Endometrial microvascular endothelial cells (primary cell): Measurements from ENCODE around the gene PACRG. TPM values are rescaled to one million over a fixed set of nuclear protein-coding genes. Genes with fewer than 3 reads are reported as not detected.

ENCODE experiments used
- in situ Hi-C: cut with HindIII; loops from 2 replicates; pipeline ENCODE4 v1.10.0; 2017; ENCODE audit warnings: low sequenced_read_pairs, low pct_unique_long_range_greater_than_20kb; ENCODE audit errors: inconsistent ontology term
- total RNA-seq: library from RNA; depleted of rRNA; stranded (reverse); fragments of >200 nt; gene quantifications from one replicate; pipeline ENCODE4 v1.2.3, GENCODE V29; 2015; ENCODE audit errors: inconsistent ontology term

PACRG gene
- total RNA-seq, 1 donor from 2014 or later, result not detected

DNA sequence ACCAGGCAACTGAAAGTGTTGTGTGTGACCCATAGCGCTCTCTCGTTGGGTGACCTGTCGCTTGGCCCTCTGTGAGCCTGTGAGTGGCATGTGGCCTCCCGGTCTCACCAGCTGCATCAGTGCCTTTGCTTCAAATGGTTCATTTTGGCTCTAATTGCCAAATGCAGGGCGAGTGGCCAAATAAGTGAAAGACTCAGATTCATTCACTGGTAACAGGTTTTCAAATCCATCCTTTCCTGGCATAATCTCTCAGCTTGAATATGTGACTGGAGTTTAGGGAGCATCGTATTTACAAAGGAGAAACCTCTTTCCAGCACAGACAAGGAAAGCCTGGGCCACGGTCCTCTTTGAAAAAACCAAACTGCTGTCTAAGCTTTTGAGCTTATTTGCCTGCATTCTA is 365.1 kb downstream of the PACRG start:
- in situ Hi-C loops, result no loop called here

DNA sequence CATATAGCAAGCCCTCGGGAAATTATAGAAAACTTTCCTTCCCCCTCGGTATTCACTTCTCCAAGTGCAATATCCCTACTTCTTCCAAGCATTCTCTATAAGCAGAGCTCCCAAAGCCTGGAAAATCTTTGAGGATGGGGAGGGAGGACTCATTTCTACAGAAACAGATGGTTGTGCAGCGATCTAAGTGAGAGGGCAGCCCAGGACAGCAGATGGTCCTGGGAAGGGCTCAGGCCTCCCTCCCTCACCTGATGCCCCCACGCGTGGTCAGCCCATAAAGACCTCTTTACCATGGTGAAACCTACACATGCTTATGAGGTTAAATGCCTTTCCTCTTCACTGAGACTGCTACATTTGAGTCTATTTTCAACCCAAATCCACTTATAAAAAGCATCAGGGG is 367.1 kb downstream of the PACRG start:
- in situ Hi-C loops, result no loop called here

DNA sequence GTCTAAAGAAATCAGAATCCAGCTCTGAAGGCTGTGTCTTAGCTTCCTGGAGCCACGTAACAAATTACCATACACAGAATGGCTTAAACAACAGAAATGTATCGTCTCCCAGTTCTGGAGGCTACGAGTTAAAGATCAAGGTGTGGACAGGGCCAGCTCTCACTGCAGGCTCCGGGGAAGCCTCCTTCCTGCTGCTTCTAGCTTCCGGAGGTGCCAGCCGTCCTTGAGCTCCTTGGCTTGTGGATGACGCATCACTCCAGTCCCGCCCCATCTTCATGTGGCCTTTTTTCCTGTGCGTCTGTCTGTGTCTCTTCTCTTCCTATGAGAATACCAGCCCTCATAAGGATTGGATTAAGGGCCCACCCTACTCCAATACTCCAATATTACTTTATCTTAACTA is 367.6 kb downstream of the PACRG start:
- in situ Hi-C loops, result no loop called here

DNA sequence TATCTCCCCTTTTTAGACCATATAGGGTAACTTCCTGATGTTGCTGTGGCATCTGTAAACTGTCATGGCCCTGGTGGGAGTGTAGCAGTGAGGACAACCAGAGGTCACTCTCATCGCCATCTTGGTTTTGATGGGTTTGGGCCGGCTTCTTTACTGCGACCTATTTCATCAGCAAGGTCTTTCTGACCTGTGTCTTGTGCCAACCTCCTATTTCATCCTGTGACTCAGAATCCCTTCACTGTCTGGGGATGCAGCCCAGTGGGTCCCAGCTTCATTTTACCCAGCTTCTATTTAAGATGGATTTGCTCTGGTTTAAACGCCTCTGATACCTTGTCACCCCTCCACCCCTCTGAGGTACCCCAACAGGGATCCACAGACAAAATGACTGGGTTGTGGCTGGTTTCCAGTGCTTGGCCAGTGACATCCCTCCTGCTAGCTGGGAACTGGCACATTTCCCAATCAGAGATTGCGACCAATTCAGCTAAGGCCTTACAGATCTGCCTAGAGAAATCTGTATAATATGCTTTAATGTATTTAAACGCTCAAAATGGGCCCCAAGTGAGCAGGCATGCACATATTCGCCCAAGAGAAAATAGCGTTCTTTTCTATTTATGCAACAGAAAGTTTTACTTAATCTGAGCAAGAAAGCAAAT is 371.2 kb downstream of the PACRG start:
- in situ Hi-C loops, result no loop called here

DNA sequence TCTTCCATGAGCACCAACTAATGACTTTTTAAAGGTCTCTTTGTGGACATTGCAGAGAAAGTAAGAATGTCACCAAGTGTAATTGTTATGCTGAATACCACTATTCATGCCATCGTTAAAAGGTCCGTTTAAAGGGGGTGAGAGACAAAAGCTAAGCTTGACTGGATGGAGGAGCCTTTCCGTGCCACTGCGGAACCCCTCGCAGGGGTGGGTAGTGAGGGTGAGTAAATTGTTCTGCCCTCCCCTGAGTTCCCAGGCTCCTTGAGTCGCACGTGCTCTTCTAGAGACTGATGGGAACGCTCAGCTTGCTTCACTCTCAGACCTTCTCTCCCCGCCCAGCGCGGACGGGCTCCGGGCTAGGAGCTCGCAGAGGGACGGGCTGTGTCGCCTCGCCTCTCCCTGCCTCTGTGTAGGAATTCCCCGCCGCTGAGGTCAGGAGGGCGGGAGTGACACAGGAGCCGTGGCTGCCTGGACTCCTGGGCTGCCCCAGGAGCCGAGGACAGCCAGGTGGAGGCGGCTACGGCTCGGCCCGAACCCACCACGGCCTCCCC is 371.9 kb downstream of the PACRG start:
- in situ Hi-C loops, result no loop called here

DNA sequence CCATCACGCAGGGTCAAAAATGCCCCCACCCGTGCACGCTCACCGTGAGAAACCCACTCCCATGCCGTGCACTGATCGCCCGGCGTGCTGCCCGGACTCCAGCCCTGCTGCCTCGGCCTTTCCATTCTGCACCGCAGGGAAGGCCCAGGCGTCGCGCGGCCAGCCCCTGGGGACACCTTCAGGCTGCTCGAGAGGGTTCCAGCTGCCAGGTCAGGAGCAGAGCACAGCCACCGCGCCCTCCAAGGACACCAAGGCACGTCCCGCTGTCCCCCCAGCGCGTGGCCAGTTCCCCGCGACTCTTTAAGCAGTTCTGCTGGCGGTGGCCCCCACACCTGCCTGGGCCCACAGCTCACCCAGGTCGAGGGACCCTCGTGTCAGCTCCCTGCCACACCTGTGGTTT is 372.5 kb downstream of the PACRG start:
- in situ Hi-C loops, result no loop called here

DNA sequence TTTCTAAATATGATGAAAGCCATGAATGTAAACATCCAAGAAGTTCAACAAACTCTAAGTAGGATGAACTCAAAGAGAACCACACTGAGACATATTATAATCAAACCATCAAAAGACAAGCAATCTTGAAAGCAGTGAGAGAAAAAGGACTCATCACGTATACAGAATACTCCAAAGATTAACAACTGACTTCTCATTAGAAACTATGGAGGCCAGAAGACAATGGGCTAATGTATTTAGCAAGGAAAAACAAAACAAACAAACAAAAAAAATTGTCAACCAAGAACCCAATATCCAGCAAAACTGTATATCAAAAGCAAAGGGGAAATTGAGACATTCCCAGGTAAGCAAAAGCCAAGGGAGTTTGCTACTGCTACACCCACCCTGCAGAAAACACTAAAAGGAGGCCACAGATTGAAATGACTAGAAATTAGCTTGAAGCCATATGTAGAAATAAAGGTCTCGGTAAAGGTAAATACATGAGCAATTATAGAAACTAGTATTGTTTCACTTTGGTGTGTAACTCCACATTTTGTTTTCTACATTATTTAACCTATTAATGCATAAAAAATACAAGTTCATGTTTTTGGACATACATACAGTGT is 385.7 kb downstream of the PACRG start:
- in situ Hi-C loops, result no loop called here

DNA sequence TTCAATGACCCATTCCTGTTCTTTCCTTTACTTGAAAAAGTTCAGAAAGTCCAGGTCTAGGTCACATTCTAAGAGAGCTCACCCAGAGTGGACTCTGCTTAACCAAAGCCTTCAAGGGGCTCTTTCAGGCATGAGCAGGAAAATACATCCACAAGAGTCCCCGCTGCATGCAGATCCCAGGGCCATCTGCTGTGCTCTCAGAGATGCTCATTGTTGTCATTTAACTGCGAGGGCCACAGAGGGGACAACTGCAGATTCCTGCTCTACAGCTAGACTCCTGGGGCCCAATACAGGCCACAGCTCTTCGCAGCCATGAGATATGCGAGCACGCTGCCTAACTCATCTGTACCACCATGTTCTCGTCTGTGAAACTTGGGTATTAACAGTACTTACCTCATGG is 391.2 kb downstream of the PACRG start:
- in situ Hi-C loops, result no loop called here

DNA sequence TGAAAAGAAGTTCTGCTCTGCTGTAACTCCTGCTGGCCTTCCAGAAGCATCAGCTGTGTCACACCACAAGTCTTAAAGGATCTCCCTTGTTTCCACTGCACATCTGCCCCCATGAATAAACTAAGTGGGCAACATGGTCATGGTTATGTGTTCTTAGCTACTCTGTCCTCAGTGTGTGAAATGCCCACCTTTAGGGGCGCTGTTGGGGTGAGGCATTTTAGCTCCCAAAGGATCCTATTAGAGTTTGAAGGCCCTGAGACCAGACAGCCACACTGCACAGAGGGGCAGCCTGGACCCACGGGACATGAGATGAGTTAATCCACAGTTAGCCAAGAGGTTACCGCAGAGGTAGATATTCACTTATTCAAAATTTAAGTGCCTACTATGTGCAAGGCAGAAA is 392.4 kb downstream of the PACRG start:
- in situ Hi-C loops, result no loop called here

DNA sequence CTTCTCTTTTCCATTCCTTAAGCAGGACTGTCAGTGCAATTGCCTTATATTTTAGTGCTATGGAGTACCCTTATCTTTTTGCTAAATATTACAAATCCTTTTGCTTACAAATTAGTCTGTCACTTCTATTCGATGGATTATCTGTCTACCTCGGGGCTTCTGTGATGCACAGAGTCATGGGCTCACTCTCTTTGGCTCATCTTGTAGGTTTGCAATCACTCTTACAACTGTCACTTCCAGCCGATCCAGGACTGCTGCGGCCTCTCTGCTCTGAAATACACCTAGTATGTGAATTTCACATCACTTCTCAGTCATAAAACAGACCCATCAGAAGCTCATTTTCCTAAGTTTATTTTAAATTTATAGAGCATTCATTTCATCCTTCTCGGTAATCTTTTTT is 393.5 kb downstream of the PACRG start:
- in situ Hi-C loops, result no loop called here

DNA sequence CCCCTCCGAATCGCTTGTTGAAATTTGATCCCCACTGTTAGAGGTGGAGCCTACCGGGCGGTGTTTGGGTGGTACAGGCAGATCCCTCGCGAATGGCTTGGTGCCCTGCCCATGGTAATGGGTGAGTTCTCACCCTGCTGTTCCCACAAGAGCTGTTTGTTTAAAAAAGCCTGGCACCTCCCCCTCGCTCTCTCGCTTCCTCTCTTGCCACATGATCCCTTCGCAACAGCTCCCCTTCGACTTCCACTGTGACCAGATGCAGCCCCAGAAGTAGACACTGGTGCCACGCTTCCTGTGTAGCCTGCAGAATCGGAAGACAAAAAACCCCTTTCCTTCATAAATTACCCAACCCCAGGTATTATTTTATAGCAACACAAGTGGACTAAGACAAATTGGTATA is 394.6 kb downstream of the PACRG start:
- in situ Hi-C loops, result no loop called here

DNA sequence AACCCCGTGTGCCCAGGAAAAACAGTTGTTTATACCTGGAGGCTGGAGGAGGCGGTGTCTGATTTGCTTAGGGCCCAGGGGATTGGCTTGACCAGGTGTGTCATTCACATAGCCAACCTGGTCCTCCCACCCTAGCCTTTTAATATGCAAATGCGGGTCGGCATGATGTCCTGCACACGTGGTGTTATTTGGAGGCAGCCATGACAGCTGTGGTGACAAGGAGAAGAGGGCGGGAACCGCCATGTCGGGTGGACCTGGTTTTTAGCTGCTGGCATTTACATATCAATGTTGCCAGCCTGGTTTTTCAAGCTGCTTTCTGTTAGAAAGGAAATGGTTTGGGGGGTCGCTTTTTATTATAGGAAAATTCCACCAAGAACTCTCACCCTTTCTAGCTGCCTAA is 395.3 kb downstream of the PACRG start:
- in situ Hi-C loops, result no loop called here

DNA sequence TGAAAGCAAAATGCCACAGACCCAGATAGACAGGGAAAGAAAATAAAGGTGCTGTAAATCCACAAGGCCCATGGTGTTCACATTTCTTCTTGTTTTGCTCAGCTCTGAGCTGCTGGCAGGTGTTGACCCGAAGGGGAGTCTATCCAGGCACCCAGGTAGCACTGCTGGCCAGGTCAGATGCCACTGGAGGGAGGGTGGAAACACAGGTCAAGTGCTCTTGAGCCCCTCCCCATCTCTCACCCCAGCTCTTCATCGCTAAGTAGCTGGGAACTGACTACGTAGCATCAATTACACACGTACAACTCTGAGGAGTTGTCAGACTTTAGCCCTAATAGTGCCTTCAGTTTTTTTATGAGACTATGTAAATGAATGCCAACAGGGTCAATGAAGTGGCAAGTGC is 399.0 kb downstream of the PACRG start:
- in situ Hi-C loops, result no loop called here

DNA sequence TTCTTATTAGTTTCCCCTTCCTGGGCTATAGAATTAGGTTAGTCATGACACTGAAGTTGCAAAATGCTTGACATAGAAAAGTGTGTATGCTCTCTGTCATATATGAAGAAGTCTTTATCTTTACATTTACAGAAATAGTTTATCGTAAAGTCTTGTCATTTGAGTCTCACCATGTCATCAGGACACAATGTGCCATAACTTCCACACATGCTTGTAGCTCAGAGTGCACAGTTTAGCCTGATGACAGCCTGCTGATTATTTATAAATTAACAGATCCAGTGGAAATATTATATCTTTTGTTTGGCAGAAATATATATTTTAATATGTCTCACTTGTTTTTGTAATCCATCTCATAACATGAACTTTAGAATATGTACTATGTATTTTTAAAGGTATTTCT is 399.8 kb downstream of the PACRG start:
- in situ Hi-C loops, result no loop called here

DNA sequence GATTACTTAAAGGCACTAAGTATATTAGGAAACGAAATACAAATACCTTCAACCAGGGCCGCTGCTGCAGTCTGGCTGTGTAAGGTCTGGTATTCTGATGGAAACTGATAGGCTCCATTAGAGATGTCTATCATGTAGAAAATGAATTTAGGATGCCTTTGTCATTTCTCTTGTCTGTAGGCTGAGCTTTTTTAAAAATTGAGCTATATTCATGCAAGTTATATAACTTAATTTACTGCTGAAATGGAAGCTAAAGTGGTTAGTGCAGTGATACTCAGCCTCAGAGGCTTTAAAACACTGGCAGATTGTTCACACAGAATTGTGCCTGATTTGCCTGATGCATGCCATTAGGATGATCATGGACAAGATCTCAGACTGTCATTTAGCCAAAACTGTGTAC is 400.6 kb downstream of the PACRG start:
- in situ Hi-C loops, result no loop called here

DNA sequence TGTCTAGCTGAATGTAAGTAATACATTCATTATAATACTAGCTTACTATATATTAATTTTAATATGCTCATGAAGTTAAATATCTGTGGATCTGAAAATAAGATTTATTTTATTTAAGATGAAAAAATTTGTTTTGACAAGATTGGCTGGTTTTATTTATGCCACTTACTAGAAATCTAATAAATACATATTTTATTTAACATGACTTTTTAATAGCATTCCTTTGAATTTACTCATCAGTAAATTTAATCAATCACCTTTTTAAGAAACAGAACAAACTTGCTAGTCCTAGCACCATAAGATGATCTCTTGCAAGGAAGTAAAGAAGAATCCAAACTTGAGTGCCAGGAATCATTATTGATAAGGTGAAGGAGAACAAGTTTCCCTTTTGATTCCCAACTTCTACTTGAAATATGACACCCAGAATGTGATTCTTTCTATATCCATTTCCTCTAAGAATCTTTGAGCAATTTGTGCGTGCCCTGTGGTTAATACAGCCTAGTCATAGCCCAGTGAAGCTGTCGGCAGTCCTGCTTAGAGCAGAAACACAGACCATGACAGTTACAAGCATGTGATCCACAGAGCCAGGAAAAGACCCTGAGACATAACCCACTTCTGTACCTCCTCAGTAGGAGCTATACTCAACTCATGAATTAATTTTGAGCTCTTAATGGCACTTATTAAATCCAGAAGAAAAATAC is 404.4 kb downstream of the PACRG start:
- in situ Hi-C loops, result no loop called here

DNA sequence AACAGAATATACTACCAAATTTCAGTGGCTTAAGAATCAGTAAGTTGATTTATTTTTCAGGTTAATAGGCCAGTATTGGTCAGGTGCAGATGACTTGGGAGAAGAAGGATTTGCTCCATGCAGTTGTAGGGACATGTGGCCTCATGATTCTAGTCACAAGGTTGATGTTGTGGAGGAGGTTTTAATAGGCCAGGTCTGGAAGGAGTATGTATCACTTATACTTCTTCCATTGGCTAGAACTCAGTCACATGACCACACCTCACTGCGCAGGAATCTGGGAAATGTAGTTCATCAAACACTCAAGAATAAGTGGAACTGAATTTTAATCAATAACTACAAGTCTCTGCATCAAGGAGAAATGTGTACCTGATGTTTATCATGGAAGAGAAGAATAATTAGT is 405.2 kb downstream of the PACRG start:
- in situ Hi-C loops, result no loop called here

DNA sequence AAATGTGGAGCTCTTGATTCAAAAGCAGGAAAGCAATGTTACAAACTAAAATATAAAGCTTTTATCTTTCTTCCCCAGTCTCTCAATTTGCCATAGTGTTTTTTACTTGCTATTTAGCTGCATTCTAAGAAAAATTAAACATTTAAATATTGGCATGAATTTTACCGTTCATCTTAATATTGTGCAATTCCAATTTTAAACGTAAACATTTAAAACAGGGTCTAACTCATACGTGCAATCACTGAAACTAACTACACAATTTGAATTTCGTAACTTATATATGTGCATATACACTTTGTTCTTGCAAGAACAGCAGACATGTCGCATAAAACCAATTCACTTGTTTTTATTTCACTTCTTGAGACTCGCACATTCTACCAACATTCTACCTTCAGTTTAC is 405.9 kb downstream of the PACRG start:
- in situ Hi-C loops, result no loop called here

DNA sequence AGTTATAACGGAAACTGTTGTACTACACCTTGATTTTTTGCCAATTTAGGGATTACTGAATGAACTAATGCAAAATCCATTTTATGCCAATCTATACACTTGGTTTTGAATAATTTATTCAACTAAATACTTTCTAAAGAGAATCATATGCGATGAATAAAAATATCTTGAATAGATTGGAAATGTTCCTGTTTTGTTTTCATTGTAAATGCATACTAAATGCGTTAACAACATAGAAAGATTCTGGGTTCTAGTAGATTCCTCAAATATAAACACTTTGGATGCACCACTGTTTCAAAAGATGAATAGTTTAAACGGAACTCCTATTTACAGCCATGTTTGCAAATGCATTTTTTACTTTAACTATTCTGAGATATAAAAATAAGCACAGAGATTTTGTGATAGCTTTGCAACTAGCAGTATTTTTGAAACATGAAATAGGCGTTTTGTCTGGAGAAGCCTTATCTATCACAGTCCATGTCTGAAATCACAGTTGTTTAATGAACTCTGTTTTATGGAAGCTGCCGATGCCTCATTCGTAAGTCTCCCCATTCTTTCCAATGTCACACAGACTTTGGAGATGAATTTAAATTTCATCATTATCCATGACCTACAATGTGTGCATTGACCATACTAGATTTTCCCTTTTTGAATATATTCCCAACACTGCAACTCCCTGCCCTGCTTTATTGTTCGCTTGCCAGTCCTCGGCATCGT is 409.1 kb downstream of the PACRG start:
- in situ Hi-C loops, result no loop called here
